Caco-2 (cell line): ENCODE results near the gene PAQR4. TPM values are rescaled to one million over a fixed set of nuclear protein-coding genes. Genes with fewer than 3 reads are reported as not detected.
"Not testable (repeated sequence)": the region's sequence is repeated elsewhere in the genome, so short reads cannot be mapped to it uniquely, and the experiment has no call there.

Experiments
- BruUV-seq: library from RNA; stranded (reverse); fragments of 400-500 nt; replicated peaks from 2 replicates; lab custom pipeline; 2021; lab: Mats Ljungman, UMichigan
- CTCF ChIA-PET: fragments of 300-600 bp; sonication (Branson Sonifier 250); formaldehyde crosslinking; loops from one replicate; lab custom pipeline; 2022; ENCODE audit warnings: antibody characterized with exemption; lab: Charles Lee
- POLR2A ChIA-PET: fragments of 300-600 bp; sonication (Branson Sonifier 250); formaldehyde crosslinking; loops from one replicate; lab custom pipeline; 2022; ENCODE audit warnings: antibody characterized with exemption; lab: Charles Lee
- DNase-seq, 2 experiments: peaks; one replicate each; pipeline versions ENCODE4 v3.0.0 to v3.0.0-alpha.2; 2020 to 2022
- H3K27me3 ChIP-seq: replicated peaks from 2 replicates; pipeline ENCODE4 v1.6.0; 2011; ENCODE audit warnings: low read length; ENCODE audit not compliant: control insufficient read depth, insufficient read depth
- H3K36me3 ChIP-seq: 2 replicates; pipeline ENCODE4 v1.5.1; 2011; ENCODE audit warnings: low read length; ENCODE audit not compliant: control insufficient read depth, insufficient read depth
- H3K4me1 ChIP-seq: fragments of 250-450 bp; sonication (Bioruptor Pico); 2 replicates; pipeline ENCODE4 v1.5.1; 2020; ENCODE audit warnings: mild to moderate bottlenecking
- H3K4me3 ChIP-seq: 2 replicates; pipeline ENCODE4 v1.5.1; 2011; ENCODE audit warnings: low read depth, mild to moderate bottlenecking, control low read depth, low read length
- H3K9me3 ChIP-seq: fragments of 250-450 bp; sonication (Bioruptor Pico); 2 replicates; pipeline ENCODE4 v1.5.1; 2020; ENCODE audit warnings: mild to moderate bottlenecking, moderate library complexity
- H3K27ac Mint-ChIP-seq: one replicate; pipeline ENCODE4 v1.8.0; 2022; ENCODE audit warnings: mixed read lengths; ENCODE audit not compliant: unreplicated experiment
- H3K27me3 Mint-ChIP-seq: one replicate; pipeline ENCODE4 v1.8.0; 2022; ENCODE audit warnings: mixed read lengths; ENCODE audit not compliant: insufficient read depth, unreplicated experiment
- H3K36me3 Mint-ChIP-seq: one replicate; pipeline ENCODE4 v1.8.0; 2022; ENCODE audit warnings: mild to moderate bottlenecking, mixed read lengths; ENCODE audit not compliant: insufficient read depth, unreplicated experiment
- H3K4me1 Mint-ChIP-seq: one replicate; pipeline ENCODE4 v1.8.0; 2022; ENCODE audit warnings: low read depth, mixed read lengths; ENCODE audit not compliant: unreplicated experiment
- H3K4me3 Mint-ChIP-seq: one replicate; pipeline ENCODE4 v1.8.0; 2022; ENCODE audit warnings: mild to moderate bottlenecking, moderate library complexity, mixed read lengths; ENCODE audit not compliant: unreplicated experiment
- H3K9me3 Mint-ChIP-seq: one replicate; pipeline ENCODE4 v1.8.0; 2022; ENCODE audit warnings: mixed read lengths; ENCODE audit not compliant: unreplicated experiment
- CTCF ChIP-seq, 2 experiments: fragments of 200-600 bp in 1 of 2; IDR thresholded peaks; 1 replicate in 1 of 2; 2 replicates in 1 of 2; pipeline versions ENCODE4 v1.5.1 to v1.8.0; 2011 to 2022; ENCODE audit warnings: antibody characterized with exemption in 1 of 2, control low read depth in 1 of 2, inconsistent platforms in 1 of 2, low read depth in 1 of 2, low read length in 1 of 2, mild to moderate bottlenecking in 1 of 2, moderate library complexity in 1 of 2; ENCODE audit not compliant: insufficient read depth in 1 of 2, severe bottlenecking in 1 of 2, unreplicated experiment in 1 of 2
- intact Hi-C: fragments of 100-400 bp; cut with micrococcal nuclease; formaldehyde crosslinking; loops from one replicate; pipeline ENCODE4 v1.10.0; 2022; ENCODE audit not compliant: unreplicated experiment
- total RNA-seq: library from RNA; stranded (reverse); gene quantifications from 2 replicates; pipeline ENCODE4 v1.2.3, GENCODE V29; 2022

The PAQR4 gene
- total RNA-seq, 1 experiment from 2014 or later, result 12.0 TPM

- Histone ChIP-seq H3K36me3 (no peaks in the 10 kb centered on the region; the same call in 1 of the 2 replicates), H3K4me1 (no peaks in the 10 kb centered on the region), H3K4me3 (no peak overlapping the region), H3K27me3 (no peaks in the 10 kb centered on the region), H3K9me3 (no peaks in the 10 kb centered on the region)
- no peaks in the 10 kb centered on the region for H3K27me3 Mint-ChIP-seq
- no peaks in the 10 kb centered on the region for H3K4me1 Mint-ChIP-seq
- intact Hi-C loops, result no loop called here
- DNase-seq, result no peak
- ChIA-PET POLR2A (no interaction called here), CTCF (interaction anchor here (1.2 kb wide), 1 partner anchor 13 kb away, joined by 4 read pairs; no protein-coding TSS in a partner anchor)
- no peak overlapping the region for H3K27ac Mint-ChIP-seq
- no peak for TF ChIP-seq CTCF (IDR thresholded peaks at IDR 0.05; ENCODE audit: insufficient read depth in 1 of 2, low read depth in 1 of 2, low read length in 1 of 2, severe bottlenecking in 1 of 2, unreplicated experiment in 1 of 2)
- peaks cover 16% of the 10 kb centered on the region for H3K36me3 Mint-ChIP-seq
- no peak overlapping the region for H3K4me3 Mint-ChIP-seq
- H3K9me3 Mint-ChIP-seq, result no peaks in the 10 kb centered on the region
- BruUV-seq, result no TSS peak
Measured at GRCh38 chr16:2939968-2940367, 29.2 kb upstream of the PAQR4 start.

GRCh38 chr16:2942045-2942444, 27.1 kb upstream of the PAQR4 start:
- H3K27me3 Mint-ChIP-seq, result no peaks in the 10 kb centered on the region
- H3K27ac Mint-ChIP-seq, result no peak overlapping the region
- H3K4me3 Mint-ChIP-seq, result no peak overlapping the region
- Histone ChIP-seq H3K4me1 (no peaks in the 10 kb centered on the region), H3K9me3 (no peaks in the 10 kb centered on the region), H3K27me3 (no peaks in the 10 kb centered on the region), H3K36me3 (no peaks in the 10 kb centered on the region), H3K4me3 (no peak overlapping the region)
- BruUV-seq, result no TSS peak
- ChIA-PET POLR2A (no interaction called here), CTCF (no interaction called here)
- no peak for TF ChIP-seq CTCF (IDR thresholded peaks at IDR 0.05; ENCODE audit: insufficient read depth in 1 of 2, low read depth in 1 of 2, low read length in 1 of 2, severe bottlenecking in 1 of 2, unreplicated experiment in 1 of 2)
- no peaks in the 10 kb centered on the region for H3K4me1 Mint-ChIP-seq
- intact Hi-C loops, result no loop called here
- peaks cover 12% of the 10 kb centered on the region for H3K36me3 Mint-ChIP-seq
- H3K9me3 Mint-ChIP-seq, result no peaks in the 10 kb centered on the region
- no peak for DNase-seq

GRCh38 chr16:2943716-2944115, 25.4 kb upstream of the PAQR4 start:
- H3K4me3 Mint-ChIP-seq, BruUV-seq, H3K27me3 ChIP-seq, H3K4me1 ChIP-seq, DNase-seq, H3K27me3 Mint-ChIP-seq, H3K27ac Mint-ChIP-seq, CTCF ChIA-PET, H3K4me1 Mint-ChIP-seq, intact Hi-C loops, POLR2A ChIA-PET, H3K9me3 ChIP-seq, H3K9me3 Mint-ChIP-seq, H3K4me3 ChIP-seq, H3K36me3 ChIP-seq: not testable (repeated sequence)
- peaks cover 15% of the 10 kb centered on the region for H3K36me3 Mint-ChIP-seq

- no peaks in the 10 kb centered on the region for H3K27me3 Mint-ChIP-seq
- peaks cover 15% of the 10 kb centered on the region for H3K36me3 Mint-ChIP-seq
- Histone ChIP-seq H3K4me1 (no peaks in the 10 kb centered on the region), H3K9me3 (no peaks in the 10 kb centered on the region), H3K36me3 (no peaks in the 10 kb centered on the region), H3K27me3 (no peaks in the 10 kb centered on the region), H3K4me3 (no peak overlapping the region)
- DNase-seq, result no peak
- ChIA-PET POLR2A (no interaction called here), CTCF (interaction anchor here (1.5 kb wide), 1 partner anchor 19 kb away, joined by 3 read pairs; no protein-coding TSS in a partner anchor)
- no TSS peak for BruUV-seq
- H3K4me1 Mint-ChIP-seq, result no peaks in the 10 kb centered on the region
- no peak overlapping the region for H3K4me3 Mint-ChIP-seq
- no peak overlapping the region for H3K27ac Mint-ChIP-seq
- TF ChIP-seq CTCF (IDR thresholded peaks at IDR 0.05; ENCODE audit: insufficient read depth in 1 of 2, low read depth in 1 of 2, low read length in 1 of 2, severe bottlenecking in 1 of 2, unreplicated experiment in 1 of 2), result no peak
- intact Hi-C loops, result no loop called here
- no peaks in the 10 kb centered on the region for H3K9me3 Mint-ChIP-seq
Measured at GRCh38 chr16:2946649-2947048, 22.5 kb upstream of the PAQR4 start.
